GM12891 (cell line): ENCODE results near the gene C16orf86.

Experiments used
- PAX5 ChIP-seq: IDR thresholded peaks from 2 replicates; pipeline ENCODE4 v1.6.1; 2011; ENCODE audit warnings: low read length, moderate library complexity, mild to moderate bottlenecking; ENCODE audit not compliant: insufficient read depth, severe bottlenecking
- POLR2A ChIP-seq: IDR thresholded peaks from 2 replicates; pipeline ENCODE4 v1.6.1; 2011; ENCODE audit warnings: low read depth, low read length, control low read depth
- POLR2AphosphoS5 ChIP-seq: IDR thresholded peaks from 2 replicates; pipeline ENCODE4 v1.6.1; 2011; ENCODE audit warnings: low read depth, low read length, control low read depth

DNA sequence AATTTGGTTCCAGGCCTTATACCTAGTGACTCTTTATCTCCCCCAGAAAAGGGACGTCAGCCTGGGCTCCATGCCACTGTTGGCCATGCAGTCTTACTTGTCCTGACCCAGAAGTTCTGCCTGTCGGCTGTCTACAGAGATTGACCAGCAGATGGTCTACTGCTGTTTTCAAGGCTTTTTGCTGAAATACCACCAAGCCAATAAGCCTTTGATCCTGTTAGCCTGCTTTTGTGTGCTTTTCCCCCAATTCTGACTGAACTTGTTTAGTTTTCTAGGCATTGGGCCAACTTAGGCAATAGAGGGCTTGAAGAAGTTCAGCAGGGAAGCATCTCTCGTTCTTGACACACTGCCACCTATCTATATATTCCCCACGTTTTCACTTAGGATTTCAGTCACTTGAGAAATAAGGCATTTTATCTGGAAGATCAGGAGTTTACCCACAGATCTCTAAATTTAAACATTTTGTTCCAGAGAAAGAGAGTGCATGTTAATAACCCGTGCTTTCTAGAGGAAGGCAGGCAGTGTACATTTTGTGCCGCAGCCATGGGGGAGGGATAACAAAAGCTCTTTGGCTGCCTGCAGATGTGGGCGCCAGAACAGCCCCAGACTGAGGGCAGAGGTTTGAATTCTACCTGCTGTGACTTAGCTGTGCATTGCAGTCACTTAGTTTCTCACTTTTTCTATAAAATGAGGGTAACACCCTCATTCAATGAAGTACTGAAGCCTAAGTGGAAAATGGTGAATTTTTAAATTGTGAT is 34.0 kb upstream of the C16orf86 start:
- no peak for TF ChIP-seq POLR2A
- no peak for TF ChIP-seq PAX5
- TF ChIP-seq POLR2AphosphoS5: no peak
